SK-N-SH treated with all-trans-retinoic acid at 6 μM for 48 hours (cell line): ENCODE data around the gene VEPH1.
"Not testable (repeated sequence)": the region's sequence is repeated elsewhere in the genome, so short reads cannot be mapped to it uniquely, and the experiment has no call there.

Source experiments
- GLIS3 ChIP-seq: fragments of 250-450 bp; sonication (Bioruptor Pico); IDR thresholded peaks from 2 replicates; pipeline ENCODE4 v1.5.0; 2020; ENCODE audit warnings: mild to moderate bottlenecking, moderate library complexity
- POU6F1 ChIP-seq: fragments of 250-450 bp; sonication (Bioruptor Pico); IDR thresholded peaks from 2 replicates; pipeline ENCODE4 v1.8.0; 2021; ENCODE audit warnings: low read depth, mild to moderate bottlenecking, moderate library complexity, borderline replicate concordance
- ZFP3 ChIP-seq: fragments of 250-450 bp; sonication (Bioruptor Pico); IDR thresholded peaks from 2 replicates; pipeline ENCODE4 v1.5.0; 2020; ENCODE audit warnings: mild to moderate bottlenecking, moderate library complexity
- ZNF565 ChIP-seq: fragments of 450-650 bp; formaldehyde crosslinking; conservative IDR thresholded peaks from 2 replicates; pipeline ENCODE4 v1.5.0; 2020; ENCODE audit warnings: low read depth, mild to moderate bottlenecking, moderate library complexity

- not testable (repeated sequence) for TF ChIP-seq ZNF565, GLIS3, POU6F1, ZFP3 (CRISPR knock-in tag)
Measured at GRCh38 chr3:157324869-157325268, 178.3 kb downstream of the VEPH1 start.
